ENCODE measurements around the gene RSPH4A.
A peak's percentile ranks its signal among the peaks of the same experiment; 100 is the strongest.

Gene RSPH4A

GRCh38 chr6:116615937-116616736 is at the start of gene RSPH4A:
Gene RSPH4A (plus strand): TSS chr6:116616479. CDS start chr6:116616624, 145 bp downstream.
- peak within 1 kb of the TSS; percentile 7 to 22 for H3K9ac ChIP-seq (ENCODE audit: low read depth in 1 of 2, low read length in 2 of 2)

GRCh38 chr6:116568111-116568510 is 48.2 kb upstream of the RSPH4A start:
- Histone ChIP-seq H3K27me3 (ENCODE audit: control insufficient read depth in 1 of 2, insufficient read depth in 2 of 2, low read length in 2 of 2) (peaks cover 11 to 15% of the 10 kb centered on the region in 2 donors), H3K27ac (ENCODE audit: low read depth, low read length) (no peak overlapping the region), H3K4me3 (ENCODE audit: low read depth in 1 of 2, low read length in 2 of 2) (no peak overlapping the region), H3K36me3 (ENCODE audit: control insufficient read depth in 1 of 2, insufficient read depth in 2 of 2, low read length in 2 of 2) (no peaks in the 10 kb centered on the region), H3K9me3 (ENCODE audit: control insufficient read depth in 1 of 2, low read length in 2 of 2) (no peaks in the 10 kb centered on the region), H3K4me1 (ENCODE audit: control insufficient read depth in 1 of 2, insufficient read depth in 2 of 2, low read length in 2 of 2) (peaks cover 16 to 23% of the 10 kb centered on the region in 2 donors), H3K9ac (ENCODE audit: low read depth in 1 of 2, low read length in 2 of 2) (no peak overlapping the region)

More at GRCh38 chr6:116615937-116616736, at the start of gene RSPH4A:
- Histone ChIP-seq H3K4me1 (ENCODE audit: control insufficient read depth in 1 of 2, insufficient read depth in 2 of 2, low read length in 2 of 2) (peaks cover 0 to 7% of the 10 kb centered on the region in 2 donors), H3K36me3 (ENCODE audit: control insufficient read depth in 1 of 2, insufficient read depth in 2 of 2, low read length in 2 of 2) (no peaks in the 10 kb centered on the region), H3K4me3 (ENCODE audit: low read depth in 1 of 2, low read length in 2 of 2) (peak within 1 kb of the TSS; percentile 66 to 74), H3K27ac (ENCODE audit: low read depth, low read length) (no peak within 1 kb of the TSS), H3K27me3 (ENCODE audit: control insufficient read depth in 1 of 2, insufficient read depth in 2 of 2, low read length in 2 of 2) (peaks cover under 1 to 12% of the 10 kb centered on the region in 2 donors), H3K9me3 (ENCODE audit: control insufficient read depth in 1 of 2, low read length in 2 of 2) (no peaks in the 10 kb centered on the region)

- no peak overlapping the region for H3K27ac ChIP-seq (ENCODE audit: low read depth, low read length)
- no peaks in the 10 kb centered on the region for H3K9me3 ChIP-seq (ENCODE audit: control insufficient read depth in 1 of 2, low read length in 2 of 2)
- peaks cover 20 to 30% of the 10 kb centered on the region in 2 donors for H3K4me1 ChIP-seq (ENCODE audit: control insufficient read depth in 1 of 2, insufficient read depth in 2 of 2, low read length in 2 of 2)
- peaks cover 11 to 15% of the 10 kb centered on the region in 2 donors for H3K27me3 ChIP-seq (ENCODE audit: control insufficient read depth in 1 of 2, insufficient read depth in 2 of 2, low read length in 2 of 2)
- no peak overlapping the region for H3K4me3 ChIP-seq (ENCODE audit: low read depth in 1 of 2, low read length in 2 of 2)
- H3K36me3 ChIP-seq (ENCODE audit: control insufficient read depth in 1 of 2, insufficient read depth in 2 of 2, low read length in 2 of 2): no peaks in the 10 kb centered on the region
- H3K9ac ChIP-seq (ENCODE audit: low read depth in 1 of 2, low read length in 2 of 2): no peak overlapping the region
Measured at GRCh38 chr6:116568821-116569755, 47.2 kb upstream of the RSPH4A start.

GRCh38 chr6:116570856-116571682 is 45.2 kb upstream of the RSPH4A start, which contains the start of gene RWDD1:
Gene RWDD1 (plus strand): TSS chr6:116571504. CDS start chr6:116571583, 79 bp downstream.
- H3K36me3 ChIP-seq (ENCODE audit: control insufficient read depth in 1 of 2, insufficient read depth in 2 of 2, low read length in 2 of 2): peaks cover 0 to 4% of the 10 kb centered on the region in 2 donors
- H3K9me3 ChIP-seq (ENCODE audit: control insufficient read depth in 1 of 2, low read length in 2 of 2): no peaks in the 10 kb centered on the region
- H3K4me3 ChIP-seq (ENCODE audit: low read depth in 1 of 2, low read length in 2 of 2): peak within 1 kb of the TSS; percentile 88 to 99
- no peaks in the 10 kb centered on the region for H3K27me3 ChIP-seq (ENCODE audit: control insufficient read depth in 1 of 2, insufficient read depth in 2 of 2, low read length in 2 of 2)
- H3K27ac ChIP-seq (ENCODE audit: low read depth, low read length): peak within 1 kb of the TSS; percentile 80
- H3K9ac ChIP-seq (ENCODE audit: low read depth in 1 of 2, low read length in 2 of 2): peak within 1 kb of the TSS; percentile 69 to 96
- peaks cover 20 to 24% of the 10 kb centered on the region in 2 donors for H3K4me1 ChIP-seq (ENCODE audit: control insufficient read depth in 1 of 2, insufficient read depth in 2 of 2, low read length in 2 of 2)

GRCh38 chr6:116571683-116572000 is 44.6 kb upstream of the RSPH4A start:
- Histone ChIP-seq H3K27ac (ENCODE audit: low read depth, low read length) (peak overlapping the region; percentile 80), H3K4me3 (ENCODE audit: low read depth in 1 of 2, low read length in 2 of 2) (peak overlapping the region; percentile 88 to 99), H3K4me1 (ENCODE audit: control insufficient read depth in 1 of 2, insufficient read depth in 2 of 2, low read length in 2 of 2) (peaks cover 20 to 24% of the 10 kb centered on the region in 2 donors), H3K27me3 (ENCODE audit: control insufficient read depth in 1 of 2, insufficient read depth in 2 of 2, low read length in 2 of 2) (no peaks in the 10 kb centered on the region), H3K9me3 (ENCODE audit: control insufficient read depth in 1 of 2, low read length in 2 of 2) (no peaks in the 10 kb centered on the region), H3K36me3 (ENCODE audit: control insufficient read depth in 1 of 2, insufficient read depth in 2 of 2, low read length in 2 of 2) (peaks cover 0 to 7% of the 10 kb centered on the region in 2 donors), H3K9ac (ENCODE audit: low read depth in 1 of 2, low read length in 2 of 2) (peak overlapping the region; percentile 69 to 95)

- Histone ChIP-seq H3K4me3 (ENCODE audit: low read depth in 1 of 2, low read length in 2 of 2) (peak overlapping the region; percentile 88 to 99), H3K27ac (ENCODE audit: low read depth, low read length) (no peak overlapping the region), H3K36me3 (ENCODE audit: control insufficient read depth in 1 of 2, insufficient read depth in 2 of 2, low read length in 2 of 2) (peaks cover 0 to 7% of the 10 kb centered on the region in 2 donors), H3K4me1 (ENCODE audit: control insufficient read depth in 1 of 2, insufficient read depth in 2 of 2, low read length in 2 of 2) (peaks cover 20 to 24% of the 10 kb centered on the region in 2 donors), H3K27me3 (ENCODE audit: control insufficient read depth in 1 of 2, insufficient read depth in 2 of 2, low read length in 2 of 2) (no peaks in the 10 kb centered on the region), H3K9me3 (ENCODE audit: control insufficient read depth in 1 of 2, low read length in 2 of 2) (no peaks in the 10 kb centered on the region), H3K9ac (ENCODE audit: low read depth in 1 of 2, low read length in 2 of 2) (peak overlapping the region; percentile 69 to 95)
Measured at GRCh38 chr6:116572162-116572561, 44.1 kb upstream of the RSPH4A start.

GRCh38 chr6:116575227-116575626 is 41.1 kb upstream of the RSPH4A start:
- H3K9ac ChIP-seq (ENCODE audit: low read depth in 1 of 2, low read length in 2 of 2): no peak overlapping the region
- H3K27ac ChIP-seq (ENCODE audit: low read depth, low read length): no peak overlapping the region
- no peaks in the 10 kb centered on the region for H3K9me3 ChIP-seq (ENCODE audit: control insufficient read depth in 1 of 2, low read length in 2 of 2)
- H3K27me3 ChIP-seq (ENCODE audit: control insufficient read depth in 1 of 2, insufficient read depth in 2 of 2, low read length in 2 of 2): no peaks in the 10 kb centered on the region
- H3K4me3 ChIP-seq (ENCODE audit: low read depth in 1 of 2, low read length in 2 of 2): no peak overlapping the region
- peaks cover 16 to 20% of the 10 kb centered on the region in 2 donors for H3K4me1 ChIP-seq (ENCODE audit: control insufficient read depth in 1 of 2, insufficient read depth in 2 of 2, low read length in 2 of 2)
- H3K36me3 ChIP-seq (ENCODE audit: control insufficient read depth in 1 of 2, insufficient read depth in 2 of 2, low read length in 2 of 2): peaks cover 0 to 9% of the 10 kb centered on the region in 2 donors

- no peak overlapping the region for H3K9ac ChIP-seq (ENCODE audit: low read depth in 1 of 2, low read length in 2 of 2)
- H3K27ac ChIP-seq (ENCODE audit: low read depth, low read length): no peak overlapping the region
- peaks cover 0 to 9% of the 10 kb centered on the region in 2 donors for H3K36me3 ChIP-seq (ENCODE audit: control insufficient read depth in 1 of 2, insufficient read depth in 2 of 2, low read length in 2 of 2)
- no peaks in the 10 kb centered on the region for H3K9me3 ChIP-seq (ENCODE audit: control insufficient read depth in 1 of 2, low read length in 2 of 2)
- H3K4me3 ChIP-seq (ENCODE audit: low read depth in 1 of 2, low read length in 2 of 2): no peak overlapping the region
- peaks cover 10 to 12% of the 10 kb centered on the region in 2 donors for H3K4me1 ChIP-seq (ENCODE audit: control insufficient read depth in 1 of 2, insufficient read depth in 2 of 2, low read length in 2 of 2)
- H3K27me3 ChIP-seq (ENCODE audit: control insufficient read depth in 1 of 2, insufficient read depth in 2 of 2, low read length in 2 of 2): no peaks in the 10 kb centered on the region
Measured at GRCh38 chr6:116577486-116577885, 38.8 kb upstream of the RSPH4A start.

GRCh38 chr6:116578335-116578734 is 37.9 kb upstream of the RSPH4A start:
- H3K4me3 ChIP-seq (ENCODE audit: low read depth in 1 of 2, low read length in 2 of 2): no peak overlapping the region
- H3K4me1 ChIP-seq (ENCODE audit: control insufficient read depth in 1 of 2, insufficient read depth in 2 of 2, low read length in 2 of 2): peaks cover 2 to 4% of the 10 kb centered on the region in 2 donors
- H3K9me3 ChIP-seq (ENCODE audit: control insufficient read depth in 1 of 2, low read length in 2 of 2): no peaks in the 10 kb centered on the region
- no peak overlapping the region for H3K27ac ChIP-seq (ENCODE audit: low read depth, low read length)
- no peaks in the 10 kb centered on the region for H3K27me3 ChIP-seq (ENCODE audit: control insufficient read depth in 1 of 2, insufficient read depth in 2 of 2, low read length in 2 of 2)
- H3K9ac ChIP-seq (ENCODE audit: low read depth in 1 of 2, low read length in 2 of 2): no peak overlapping the region
- H3K36me3 ChIP-seq (ENCODE audit: control insufficient read depth in 1 of 2, insufficient read depth in 2 of 2, low read length in 2 of 2): peaks cover 0 to 9% of the 10 kb centered on the region in 2 donors

Measured in duodenal mucosa (tissue), 2 donors.